H1 (cell line): ENCODE measurements around the gene BABAM1. TPM values are rescaled to one million over a fixed set of nuclear protein-coding genes. Genes with fewer than 3 reads are reported as not detected.

ENCODE experiments used
- ASH2L ChIP-seq: fragments of 200-600, 300-600 bp; sonication (generic); IDR thresholded peaks from one replicate; pipeline ENCODE4 v1.7.1; 2017; ENCODE audit warnings: low read length
- CTBP2 ChIP-seq: IDR thresholded peaks from 2 replicates; pipeline ENCODE4 v1.7.0; 2011; ENCODE audit warnings: borderline replicate concordance, mild to moderate bottlenecking, moderate library complexity, mixed read lengths, low read length; ENCODE audit not compliant: insufficient read depth, insufficient read length
- GTF2F1 ChIP-seq: IDR thresholded peaks from 2 replicates; pipeline ENCODE4 v1.6.1; 2012; ENCODE audit warnings: low read depth, low read length, improper control_type of control experiment, borderline replicate concordance
- HDAC6 ChIP-seq: IDR thresholded peaks from one replicate; pipeline ENCODE4 v1.7.1; 2012; ENCODE audit warnings: low read depth, mild to moderate bottlenecking, inconsistent platforms, low read length, moderate library complexity
- JUND ChIP-seq: IDR thresholded peaks from 2 replicates; pipeline ENCODE4 v1.6.1; 2011; ENCODE audit warnings: mild to moderate bottlenecking, improper control_type of control experiment, low read length
- SIX5 ChIP-seq: IDR thresholded peaks from 2 replicates; pipeline ENCODE4 v1.6.1; 2011; ENCODE audit warnings: mild to moderate bottlenecking, low read depth, low read length
- polyA plus RNA-seq, 7 experiments: library from polyadenylated mRNA; depleted of rRNA in 3 of 7; stranded (reverse) in 5 of 7; unstranded in 2 of 7; fragments of >200 nt in 5 of 7; fragments of 200-250 nt in 2 of 7; gene quantifications; 1 replicate in 5 of 7; 2 replicates in 1 of 7; 4 replicates in 1 of 7; pipeline versions ENCODE4 v1.2.1 to v1.2.3, GENCODE V29; 2011 to 2013; ENCODE audit warnings: missing spikeins in 2 of 7, mixed read lengths in 2 of 7
- total RNA-seq: library from RNA; stranded (reverse); fragmentation: NEBNext Ultra II Directional; extraction: Animal tissue kit (Norgen Biotek cat#: 25700); gene quantifications from 2 replicates; pipeline ENCODE4 v1.2.1, GENCODE V29; 2021
- TF ChIP-seq, protein P1 (sequence below): fragments of 300-600 bp; sonication (generic); IDR thresholded peaks from 2 replicates; pipeline ENCODE4 v1.7.1; 2012; ENCODE audit warnings: low read length, moderate library complexity, mild to moderate bottlenecking, inconsistent platforms; ENCODE audit not compliant: insufficient replicate concordance

The BABAM1 gene
- total and polyA plus RNA-seq, 2 of the 8 experiments (the other 6 are each of a cell fraction or from before 2014, with no cell fraction given) = 127 to 133 TPM

DNA sequence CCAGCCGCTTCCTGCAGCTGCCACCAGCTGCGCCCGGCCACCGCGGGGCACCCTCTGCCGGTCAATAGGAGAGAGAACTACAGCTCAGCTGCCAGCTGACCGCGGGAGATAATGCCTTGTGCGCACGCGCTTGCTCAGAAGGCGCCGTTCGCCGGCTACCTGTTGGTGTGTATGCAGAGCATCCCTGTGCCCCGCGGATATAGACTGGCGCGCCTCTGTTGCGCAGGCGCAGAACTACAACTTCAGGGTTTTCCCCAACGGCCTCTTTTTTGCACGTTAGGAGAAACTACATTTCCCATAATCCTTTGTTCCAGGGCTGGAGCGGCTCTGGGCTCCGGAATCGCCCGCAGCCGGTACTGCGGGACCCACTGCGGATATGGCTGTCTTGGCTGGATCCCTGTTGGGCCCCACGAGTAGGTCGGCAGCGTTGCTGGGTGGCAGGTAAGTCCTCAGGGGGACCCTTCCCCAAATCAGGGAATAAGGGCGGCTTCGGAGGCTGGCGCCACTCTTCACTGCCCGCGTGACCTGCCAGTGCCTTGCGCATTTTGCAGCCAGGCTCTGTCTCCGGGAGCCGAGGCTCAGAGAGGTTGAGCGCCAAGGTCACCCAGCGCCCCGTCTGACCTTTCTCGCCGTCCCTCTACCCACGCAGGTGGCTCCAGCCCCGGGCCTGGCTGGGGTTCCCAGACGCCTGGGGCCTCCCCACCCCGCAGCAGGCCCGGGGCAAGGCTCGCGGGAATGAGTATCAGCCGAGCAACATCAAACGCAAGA lies 38.5 kb downstream of the BABAM1 start, which contains the start of gene MRPL34 (continued):
- peak; percentile 50 for TF ChIP-seq SIX5
- TF ChIP-seq CTBP2 = no peak
- no peak for TF ChIP-seq ASH2L
- no peak for TF ChIP-seq JUND
- no peak for TF ChIP-seq GTF2F1
- TF ChIP-seq, protein P1, sequence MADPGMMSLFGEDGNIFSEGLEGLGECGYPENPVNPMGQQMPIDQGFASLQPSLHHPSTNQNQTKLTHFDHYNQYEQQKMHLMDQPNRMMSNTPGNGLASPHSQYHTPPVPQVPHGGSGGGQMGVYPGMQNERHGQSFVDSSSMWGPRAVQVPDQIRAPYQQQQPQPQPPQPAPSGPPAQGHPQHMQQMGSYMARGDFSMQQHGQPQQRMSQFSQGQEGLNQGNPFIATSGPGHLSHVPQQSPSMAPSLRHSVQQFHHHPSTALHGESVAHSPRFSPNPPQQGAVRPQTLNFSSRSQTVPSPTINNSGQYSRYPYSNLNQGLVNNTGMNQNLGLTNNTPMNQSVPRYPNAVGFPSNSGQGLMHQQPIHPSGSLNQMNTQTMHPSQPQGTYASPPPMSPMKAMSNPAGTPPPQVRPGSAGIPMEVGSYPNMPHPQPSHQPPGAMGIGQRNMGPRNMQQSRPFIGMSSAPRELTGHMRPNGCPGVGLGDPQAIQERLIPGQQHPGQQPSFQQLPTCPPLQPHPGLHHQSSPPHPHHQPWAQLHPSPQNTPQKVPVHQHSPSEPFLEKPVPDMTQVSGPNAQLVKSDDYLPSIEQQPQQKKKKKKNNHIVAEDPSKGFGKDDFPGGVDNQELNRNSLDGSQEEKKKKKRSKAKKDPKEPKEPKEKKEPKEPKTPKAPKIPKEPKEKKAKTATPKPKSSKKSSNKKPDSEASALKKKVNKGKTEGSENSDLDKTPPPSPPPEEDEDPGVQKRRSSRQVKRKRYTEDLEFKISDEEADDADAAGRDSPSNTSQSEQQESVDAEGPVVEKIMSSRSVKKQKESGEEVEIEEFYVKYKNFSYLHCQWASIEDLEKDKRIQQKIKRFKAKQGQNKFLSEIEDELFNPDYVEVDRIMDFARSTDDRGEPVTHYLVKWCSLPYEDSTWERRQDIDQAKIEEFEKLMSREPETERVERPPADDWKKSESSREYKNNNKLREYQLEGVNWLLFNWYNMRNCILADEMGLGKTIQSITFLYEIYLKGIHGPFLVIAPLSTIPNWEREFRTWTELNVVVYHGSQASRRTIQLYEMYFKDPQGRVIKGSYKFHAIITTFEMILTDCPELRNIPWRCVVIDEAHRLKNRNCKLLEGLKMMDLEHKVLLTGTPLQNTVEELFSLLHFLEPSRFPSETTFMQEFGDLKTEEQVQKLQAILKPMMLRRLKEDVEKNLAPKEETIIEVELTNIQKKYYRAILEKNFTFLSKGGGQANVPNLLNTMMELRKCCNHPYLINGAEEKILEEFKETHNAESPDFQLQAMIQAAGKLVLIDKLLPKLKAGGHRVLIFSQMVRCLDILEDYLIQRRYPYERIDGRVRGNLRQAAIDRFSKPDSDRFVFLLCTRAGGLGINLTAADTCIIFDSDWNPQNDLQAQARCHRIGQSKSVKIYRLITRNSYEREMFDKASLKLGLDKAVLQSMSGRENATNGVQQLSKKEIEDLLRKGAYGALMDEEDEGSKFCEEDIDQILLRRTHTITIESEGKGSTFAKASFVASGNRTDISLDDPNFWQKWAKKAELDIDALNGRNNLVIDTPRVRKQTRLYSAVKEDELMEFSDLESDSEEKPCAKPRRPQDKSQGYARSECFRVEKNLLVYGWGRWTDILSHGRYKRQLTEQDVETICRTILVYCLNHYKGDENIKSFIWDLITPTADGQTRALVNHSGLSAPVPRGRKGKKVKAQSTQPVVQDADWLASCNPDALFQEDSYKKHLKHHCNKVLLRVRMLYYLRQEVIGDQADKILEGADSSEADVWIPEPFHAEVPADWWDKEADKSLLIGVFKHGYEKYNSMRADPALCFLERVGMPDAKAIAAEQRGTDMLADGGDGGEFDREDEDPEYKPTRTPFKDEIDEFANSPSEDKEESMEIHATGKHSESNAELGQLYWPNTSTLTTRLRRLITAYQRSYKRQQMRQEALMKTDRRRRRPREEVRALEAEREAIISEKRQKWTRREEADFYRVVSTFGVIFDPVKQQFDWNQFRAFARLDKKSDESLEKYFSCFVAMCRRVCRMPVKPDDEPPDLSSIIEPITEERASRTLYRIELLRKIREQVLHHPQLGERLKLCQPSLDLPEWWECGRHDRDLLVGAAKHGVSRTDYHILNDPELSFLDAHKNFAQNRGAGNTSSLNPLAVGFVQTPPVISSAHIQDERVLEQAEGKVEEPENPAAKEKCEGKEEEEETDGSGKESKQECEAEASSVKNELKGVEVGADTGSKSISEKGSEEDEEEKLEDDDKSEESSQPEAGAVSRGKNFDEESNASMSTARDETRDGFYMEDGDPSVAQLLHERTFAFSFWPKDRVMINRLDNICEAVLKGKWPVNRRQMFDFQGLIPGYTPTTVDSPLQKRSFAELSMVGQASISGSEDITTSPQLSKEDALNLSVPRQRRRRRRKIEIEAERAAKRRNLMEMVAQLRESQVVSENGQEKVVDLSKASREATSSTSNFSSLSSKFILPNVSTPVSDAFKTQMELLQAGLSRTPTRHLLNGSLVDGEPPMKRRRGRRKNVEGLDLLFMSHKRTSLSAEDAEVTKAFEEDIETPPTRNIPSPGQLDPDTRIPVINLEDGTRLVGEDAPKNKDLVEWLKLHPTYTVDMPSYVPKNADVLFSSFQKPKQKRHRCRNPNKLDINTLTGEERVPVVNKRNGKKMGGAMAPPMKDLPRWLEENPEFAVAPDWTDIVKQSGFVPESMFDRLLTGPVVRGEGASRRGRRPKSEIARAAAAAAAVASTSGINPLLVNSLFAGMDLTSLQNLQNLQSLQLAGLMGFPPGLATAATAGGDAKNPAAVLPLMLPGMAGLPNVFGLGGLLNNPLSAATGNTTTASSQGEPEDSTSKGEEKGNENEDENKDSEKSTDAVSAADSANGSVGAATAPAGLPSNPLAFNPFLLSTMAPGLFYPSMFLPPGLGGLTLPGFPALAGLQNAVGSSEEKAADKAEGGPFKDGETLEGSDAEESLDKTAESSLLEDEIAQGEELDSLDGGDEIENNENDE = no peak
- no peak for TF ChIP-seq HDAC6
